Activated CD4-positive, CD25-positive, alpha-beta regulatory T cell treated with anti-CD3 and anti-CD28 coated beads, Interleukin-2, amount 50 U/mL, for 16 hours (primary cell): ENCODE results near the gene AGAP2.
A peak's percentile ranks its signal among the peaks of the same experiment; 100 is the strongest.
"Not testable (repeated sequence)": the region's sequence is repeated elsewhere in the genome, so short reads cannot be mapped to it uniquely, and the experiment has no call there.

Source experiments
- DNase-seq: peaks from one replicate; pipeline ENCODE4 v3.0.0-alpha.2; 2020; ENCODE audit warnings: low read depth, low spot score

The AGAP2 gene

GRCh38 chr12:57738661-57739237 is at the start of gene AGAP2:
TSS of gene AGAP2 (minus strand) at chr12:57738742. CDS start at chr12:57738246, 496 bp downstream.
- DNase-seq: no peak

GRCh38 chr12:57783861-57784260 is 45.3 kb upstream of the AGAP2 start:
- DNase-seq: no peak

- DNase-seq: no peak
Measured at GRCh38 chr12:57783466-57783801, 44.9 kb upstream of the AGAP2 start.

- DNase-seq: peak; percentile 97
Measured at GRCh38 chr12:57782608-57783465, 44.3 kb upstream of the AGAP2 start, which contains the start of gene TSFM. TSS of gene TSFM (plus strand) at chr12:57782787. CDS start at chr12:57782802, 15 bp downstream.

GRCh38 chr12:57782243-57782607 is 43.7 kb upstream of the AGAP2 start:
- no peak for DNase-seq

GRCh38 chr12:57781801-57782200 is 43.3 kb upstream of the AGAP2 start:
- no peak for DNase-seq

GRCh38 chr12:57781244-57781643 is 42.7 kb upstream of the AGAP2 start:
- DNase-seq: no peak

- no peak for DNase-seq
Measured at GRCh38 chr12:57780284-57780897, 41.8 kb upstream of the AGAP2 start.

- DNase-seq: no peak
Measured at GRCh38 chr12:57779736-57780135, 41.2 kb upstream of the AGAP2 start.

- DNase-seq: no peak
Measured at GRCh38 chr12:57777911-57778310, 39.4 kb upstream of the AGAP2 start.

- no peak for DNase-seq
Measured at GRCh38 chr12:57777367-57777766, 38.8 kb upstream of the AGAP2 start.

- DNase-seq: no peak
Measured at GRCh38 chr12:57776247-57776587, 37.7 kb upstream of the AGAP2 start.

GRCh38 chr12:57775563-57776246 is 37.2 kb upstream of the AGAP2 start:
- no peak for DNase-seq

- DNase-seq: no peak
Measured at GRCh38 chr12:57775044-57775443, 36.5 kb upstream of the AGAP2 start.

GRCh38 chr12:57774634-57775033 is 36.1 kb upstream of the AGAP2 start:
- DNase-seq: not testable (repeated sequence)

- no peak for DNase-seq
Measured at GRCh38 chr12:57772429-57773322, 34.1 kb upstream of the AGAP2 start, which contains the start of gene EEF1AKMT3. TSS of gene EEF1AKMT3 (plus strand) at chr12:57772614. CDS start at chr12:57772725, 111 bp downstream.

- peak; percentile 87 for DNase-seq
Measured at GRCh38 chr12:57771873-57772428, 33.4 kb upstream of the AGAP2 start, which contains the start of gene METTL1. TSS of gene METTL1 (minus strand) at chr12:57772105. CDS start at chr12:57772083, 22 bp downstream.

- DNase-seq: peak; percentile 62
Measured at GRCh38 chr12:57771236-57771872, 32.8 kb upstream of the AGAP2 start.

- DNase-seq: no peak
Measured at GRCh38 chr12:57770734-57771133, 32.2 kb upstream of the AGAP2 start.

GRCh38 chr12:57769594-57769993 is 31.1 kb upstream of the AGAP2 start:
- DNase-seq: no peak
